Muscle layer of colon (tissue), 2 donors: ENCODE measurements around the gene CACNA2D2.

Experiments used
- H3K27ac ChIP-seq: one replicate; pipeline ENCODE4 v1.7.0; 2013; ENCODE audit warnings: low read depth, mild to moderate bottlenecking, low read length, moderate library complexity
- H3K27me3 ChIP-seq, 2 donors: one replicate each; pipeline ENCODE4 v1.7.0; 2013; ENCODE audit warnings: low read length in 2 of 2, mild to moderate bottlenecking in 2 of 2; ENCODE audit not compliant: insufficient read depth in 2 of 2, control insufficient read depth in 1 of 2
- H3K36me3 ChIP-seq: one replicate; pipeline ENCODE4 v1.7.0; 2013; ENCODE audit warnings: mild to moderate bottlenecking, low read length; ENCODE audit not compliant: insufficient read depth
- H3K4me1 ChIP-seq: one replicate; pipeline ENCODE4 v1.7.0; 2013; ENCODE audit warnings: mild to moderate bottlenecking, low read length; ENCODE audit not compliant: insufficient read depth
- H3K4me3 ChIP-seq, 2 donors: one replicate each; pipeline ENCODE4 v1.7.0; 2013; ENCODE audit warnings: low read length in 2 of 2, low read depth in 1 of 2, mild to moderate bottlenecking in 1 of 2, moderate library complexity in 1 of 2
- H3K9ac ChIP-seq: one replicate; pipeline ENCODE4 v1.7.0; 2013; ENCODE audit warnings: low read length
- H3K9me3 ChIP-seq: one replicate; pipeline ENCODE4 v1.7.0; 2013; ENCODE audit warnings: mild to moderate bottlenecking, low read length
- donor health status: abdominal sarcoma.
- donor health status: Adenocarcinoma of cecum.

CACNA2D2 gene

DNA sequence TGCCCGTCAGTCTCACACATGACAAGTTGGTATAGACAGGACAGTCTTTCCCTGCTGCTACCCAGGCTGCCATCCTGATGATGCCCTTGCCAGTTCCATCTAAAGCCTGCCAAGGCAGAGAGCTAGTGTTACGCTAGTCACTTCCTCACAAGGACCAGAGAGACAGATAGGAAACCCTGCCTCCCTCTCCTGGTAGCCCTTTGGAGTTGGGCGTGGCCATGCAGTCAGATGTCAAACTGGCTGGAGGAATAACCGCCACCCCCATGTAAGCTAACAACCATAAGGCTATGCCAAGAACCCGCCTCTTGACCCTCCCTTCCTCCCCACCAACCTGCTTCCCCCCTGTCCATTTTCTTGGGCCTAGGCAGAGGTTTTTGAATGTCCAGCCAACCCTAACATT, 146.9 kb downstream of the CACNA2D2 start:
- no peak overlapping the region for H3K27ac ChIP-seq
- H3K27me3 ChIP-seq: no peaks in the 10 kb centered on the region
- no peaks in the 10 kb centered on the region for H3K9me3 ChIP-seq
- H3K4me1 ChIP-seq: peaks cover 36% of the 10 kb centered on the region
- peak overlapping the region; percentile 95 for H3K9ac ChIP-seq
- H3K4me3 ChIP-seq: peak overlapping the region in 1 of 2 donors; percentile 94
- H3K36me3 ChIP-seq: peaks cover 53% of the 10 kb centered on the region

GRCh38 chr3:50355829-50356552, 147.4 kb downstream of the CACNA2D2 start:
- Histone ChIP-seq H3K36me3 (peaks cover 53% of the 10 kb centered on the region), H3K9ac (peak overlapping the region; percentile 95), H3K4me3 (peak overlapping the region in 1 of 2 donors; percentile 94), H3K9me3 (no peaks in the 10 kb centered on the region), H3K27ac (no peak overlapping the region), H3K27me3 (no peaks in the 10 kb centered on the region), H3K4me1 (peaks cover 41% of the 10 kb centered on the region)

GRCh38 chr3:50354850-50355249, 148.6 kb downstream of the CACNA2D2 start:
- Histone ChIP-seq H3K36me3 (peaks cover 53% of the 10 kb centered on the region), H3K4me1 (peaks cover 47% of the 10 kb centered on the region), H3K27me3 (no peaks in the 10 kb centered on the region), H3K4me3 (no peak overlapping the region), H3K27ac (no peak overlapping the region), H3K9me3 (no peaks in the 10 kb centered on the region), H3K9ac (no peak overlapping the region)

GRCh38 chr3:50354186-50354764, 149.2 kb downstream of the CACNA2D2 start:
- Histone ChIP-seq H3K27me3 (no peaks in the 10 kb centered on the region), H3K9ac (no peak overlapping the region), H3K27ac (no peak overlapping the region), H3K36me3 (peaks cover 53% of the 10 kb centered on the region), H3K4me3 (no peak overlapping the region), H3K4me1 (peaks cover 52% of the 10 kb centered on the region), H3K9me3 (no peaks in the 10 kb centered on the region)

- Histone ChIP-seq H3K9me3 (no peaks in the 10 kb centered on the region), H3K36me3 (peaks cover 59% of the 10 kb centered on the region), H3K9ac (no peak overlapping the region), H3K27ac (no peak overlapping the region), H3K27me3 (no peaks in the 10 kb centered on the region), H3K4me1 (peaks cover 53% of the 10 kb centered on the region), H3K4me3 (no peak overlapping the region)
These were observed 150.0 kb downstream of the CACNA2D2 start for GRCh38 chr3:50353245-50354004.

DNA sequence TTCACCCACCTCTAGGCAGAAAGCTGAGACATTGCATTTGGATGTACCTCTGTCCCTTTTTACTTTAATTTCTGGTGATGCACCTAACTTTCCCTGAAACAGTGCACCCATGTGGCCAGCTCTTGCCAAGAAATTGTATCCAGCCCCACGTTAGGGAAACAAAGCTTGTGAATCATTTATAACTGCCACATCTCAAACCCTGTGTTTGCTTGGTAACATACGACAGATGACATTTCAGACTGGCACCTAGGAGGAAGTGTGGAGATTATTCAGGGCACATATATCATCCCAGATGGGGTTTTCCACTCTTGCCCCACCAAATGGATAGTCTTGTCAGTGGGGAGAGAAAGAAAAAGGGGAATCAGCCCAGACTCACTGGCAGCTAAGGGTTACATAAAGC, 150.7 kb downstream of the CACNA2D2 start:
- no peak overlapping the region for H3K9ac ChIP-seq
- H3K4me1 ChIP-seq: peaks cover 47% of the 10 kb centered on the region
- no peak overlapping the region for H3K27ac ChIP-seq

GRCh38 chr3:50351323-50351697, 152.1 kb downstream of the CACNA2D2 start:
- Histone ChIP-seq H3K36me3 (peaks cover 45% of the 10 kb centered on the region), H3K27me3 (no peaks in the 10 kb centered on the region), H3K9me3 (no peaks in the 10 kb centered on the region), H3K27ac (peak overlapping the region; percentile 43), H3K4me3 (peak overlapping the region; percentile 66 to 91), H3K9ac (peak overlapping the region; percentile 71), H3K4me1 (peaks cover 32% of the 10 kb centered on the region)

More for the DNA sequence above, 150.7 kb downstream of the CACNA2D2 start:
- Histone ChIP-seq H3K36me3 (peaks cover 59% of the 10 kb centered on the region), H3K4me3 (no peak overlapping the region), H3K27me3 (no peaks in the 10 kb centered on the region), H3K9me3 (no peaks in the 10 kb centered on the region)

- Histone ChIP-seq H3K9ac (peak within 1 kb of the TSS; percentile 71), H3K4me3 (peak within 1 kb of the TSS; percentile 66 to 91), H3K4me1 (peaks cover 29% of the 10 kb centered on the region), H3K9me3 (no peaks in the 10 kb centered on the region), H3K27ac (peak within 1 kb of the TSS; percentile 43), H3K36me3 (peaks cover 39% of the 10 kb centered on the region), H3K27me3 (no peaks in the 10 kb centered on the region)
These were observed 152.7 kb downstream of the CACNA2D2 start, which contains the start of the genes CYB561D2 and NPRL2 for GRCh38 chr3:50350527-50351322. Gene CYB561D2, plus strand, starts transcription at chr3:50350862. Its CDS starts 572 bp downstream, at chr3:50351434. Gene NPRL2, minus strand, starts transcription at chr3:50350775. Its CDS starts 123 bp downstream, at chr3:50350652.

DNA sequence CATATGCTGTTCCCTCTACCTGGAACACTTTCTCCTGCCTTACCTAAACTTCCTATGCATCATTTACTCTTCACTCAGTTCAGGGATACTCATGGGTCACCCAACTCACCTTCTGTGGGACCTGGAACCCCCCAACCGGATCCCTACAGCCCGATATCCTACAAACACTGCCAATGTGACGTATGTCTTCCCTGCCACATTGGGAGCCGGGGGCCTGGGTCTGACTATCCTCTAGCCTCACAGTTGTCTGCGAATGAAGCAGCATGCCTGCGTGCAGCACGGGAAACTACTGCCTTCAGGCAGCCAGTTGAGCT, 153.3 kb downstream of the CACNA2D2 start:
- Histone ChIP-seq H3K36me3 (peaks cover 33% of the 10 kb centered on the region), H3K9me3 (no peaks in the 10 kb centered on the region), H3K4me3 (peak overlapping the region; percentile 66 to 91), H3K27me3 (no peaks in the 10 kb centered on the region), H3K4me1 (peaks cover 31% of the 10 kb centered on the region), H3K27ac (peak overlapping the region; percentile 43), H3K9ac (peak overlapping the region; percentile 71)

- Histone ChIP-seq H3K9me3 (no peaks in the 10 kb centered on the region), H3K4me3 (no peak overlapping the region), H3K36me3 (peaks cover 10% of the 10 kb centered on the region), H3K27ac (no peak overlapping the region), H3K9ac (no peak overlapping the region), H3K27me3 (no peaks in the 10 kb centered on the region), H3K4me1 (peaks cover 34% of the 10 kb centered on the region)
These were observed 156.1 kb downstream of the CACNA2D2 start for GRCh38 chr3:50347187-50347813.
